Endothelial cell of umbilical vein (primary cell): Measurements from ENCODE around the gene PFKP. TPM values are rescaled to one million over a fixed set of nuclear protein-coding genes. Genes with fewer than 3 reads are reported as not detected.

Experiments used
- BruUV-seq: library from RNA; stranded (reverse); fragments of 400-500 nt; replicated peaks from 2 replicates; lab custom pipeline; 2021; lab: Mats Ljungman, UMichigan
- CTCF ChIA-PET: fragments of 300-600, 350-600 bp; sonication (Branson Sonifier 250); formaldehyde crosslinking; loops from one replicate; lab custom pipeline; 2021; ENCODE audit warnings: antibody characterized with exemption, inconsistent platforms; lab: Charles Lee
- POLR2A ChIA-PET: fragments of 300-600, 350-600 bp; sonication (Branson Sonifier 250); formaldehyde crosslinking; loops from one replicate; lab custom pipeline; 2021; ENCODE audit warnings: antibody characterized with exemption, inconsistent platforms; lab: Charles Lee
- DNase-seq: peaks from one replicate; pipeline ENCODE4 v3.0.0-alpha.2; 2011; ENCODE audit warnings: low read depth, low spot score
- FAIRE-seq: peaks from 2 replicates; lab custom pipeline; 2011; peaks lifted over from hg19 to GRCh38; lab: Jason Lieb, UNC
- H2AFZ ChIP-seq: 2 replicates; pipeline ENCODE4 v1.6.0; 2012; ENCODE audit warnings: low read depth, low read length, control low read depth, inconsistent platforms
- H3K27ac ChIP-seq: 2 replicates; pipeline ENCODE4 v1.5.1; 2011; ENCODE audit warnings: low read depth, mild to moderate bottlenecking, control low read depth, low read length, moderate library complexity; ENCODE audit not compliant: insufficient read depth
- H3K27me3 ChIP-seq, 2 experiments: 2 replicates each; pipeline versions ENCODE4 v1.6.0 to v1.6.1; 2011; ENCODE audit warnings: low read length in 2 of 2, mixed read lengths in 1 of 2; ENCODE audit not compliant: control insufficient read depth in 2 of 2, insufficient read depth in 2 of 2
- H3K36me3 ChIP-seq, 2 experiments: 2 replicates in 1 of 2; 3 replicates in 1 of 2; pipeline ENCODE4 v1.5.1; 2011; ENCODE audit warnings: low read length in 2 of 2, mild to moderate bottlenecking in 1 of 2, moderate library complexity in 1 of 2; ENCODE audit not compliant: control insufficient read depth in 2 of 2, insufficient read depth in 2 of 2; ENCODE audit errors: extremely low read depth in 1 of 2
- H3K4me1 ChIP-seq: 3 replicates; pipeline ENCODE4 v1.5.1; 2011; ENCODE audit warnings: mild to moderate bottlenecking, low read length; ENCODE audit not compliant: control insufficient read depth, insufficient read depth; ENCODE audit errors: extremely low read depth
- H3K4me2 ChIP-seq: 2 replicates; pipeline ENCODE4 v1.6.1; 2011; ENCODE audit warnings: low read length, control low read depth, mixed read lengths; ENCODE audit not compliant: insufficient read depth
- H3K4me3 ChIP-seq, 3 experiments: fragments of 200-600 bp in 1 of 3; sonication (generic), shearing (Covaris generic) in 1 of 3; replicated peaks in 1 of 3; 2 replicates each; pipeline ENCODE4 v1.5.1; 2011 to 2016; ENCODE audit warnings: control low read depth in 3 of 3, low read length in 3 of 3, mild to moderate bottlenecking in 2 of 3, inconsistent platforms in 1 of 3, low read depth in 1 of 3, moderate library complexity in 1 of 3; ENCODE audit not compliant: insufficient read depth in 1 of 3
- H3K79me2 ChIP-seq: 2 replicates; pipeline ENCODE4 v1.6.0; 2012; ENCODE audit warnings: low read length, inconsistent platforms; ENCODE audit not compliant: control insufficient read depth, insufficient read depth
- H3K9ac ChIP-seq: replicated peaks from 2 replicates; pipeline ENCODE3; 2011; ENCODE audit warnings: low read length, control low read depth; ENCODE audit not compliant: insufficient read depth; ENCODE audit errors: extremely low read depth
- H3K9me1 ChIP-seq: replicated peaks from 3 replicates; pipeline ENCODE4 v1.6.0; 2011; ENCODE audit warnings: mild to moderate bottlenecking, low read length; ENCODE audit not compliant: control insufficient read depth, insufficient read depth; ENCODE audit errors: extremely low read depth
- H3K9me3 ChIP-seq: replicated peaks from 2 replicates; pipeline ENCODE4 v1.5.1; 2012; ENCODE audit warnings: low read length, inconsistent platforms; ENCODE audit not compliant: control insufficient read depth, insufficient read depth
- H4K20me1 ChIP-seq: replicated peaks from 2 replicates; pipeline ENCODE3; 2011; ENCODE audit warnings: mild to moderate bottlenecking, low read length; ENCODE audit not compliant: control insufficient read depth, insufficient read depth; ENCODE audit errors: extremely low read depth
- EZH2 ChIP-seq: IDR thresholded peaks from 2 replicates; pipeline ENCODE4 v1.6.1; 2012; ENCODE audit warnings: borderline replicate concordance, low read depth, mild to moderate bottlenecking, moderate library complexity, low read length, inconsistent platforms; ENCODE audit not compliant: severe bottlenecking
- FOS ChIP-seq: IDR thresholded peaks from 2 replicates; pipeline ENCODE4 v1.6.1; 2011; ENCODE audit warnings: mild to moderate bottlenecking, low read length, moderate library complexity, borderline replicate concordance; ENCODE audit not compliant: insufficient read depth
- GATA2 ChIP-seq: IDR thresholded peaks from 2 replicates; pipeline ENCODE4 v1.7.0; 2011; ENCODE audit warnings: low read depth, mild to moderate bottlenecking, moderate library complexity, mixed read lengths, low read length; ENCODE audit not compliant: insufficient read length, insufficient read depth
- JUN ChIP-seq: IDR thresholded peaks from 2 replicates; pipeline ENCODE4 v1.6.1; 2011; ENCODE audit warnings: borderline replicate concordance, low read depth; ENCODE audit not compliant: insufficient read length, insufficient read depth
- MAX ChIP-seq: IDR thresholded peaks from 2 replicates; pipeline ENCODE4 v1.6.1; 2011; ENCODE audit not compliant: insufficient read depth, insufficient read length
- MYC ChIP-seq: IDR thresholded peaks from one replicate; pipeline ENCODE4 v1.6.1; 2011; ENCODE audit warnings: mild to moderate bottlenecking, low read depth, low read length
- POLR2A ChIP-seq: IDR thresholded peaks from 2 replicates; pipeline ENCODE4 v1.6.1; 2012; ENCODE audit warnings: low read depth, mild to moderate bottlenecking, control low read depth, low read length
- POLR2AphosphoS5 ChIP-seq: IDR thresholded peaks from 2 replicates; pipeline ENCODE4 v1.6.1; 2012; ENCODE audit warnings: low read depth, mild to moderate bottlenecking, control low read depth, low read length, moderate library complexity; ENCODE audit not compliant: insufficient read depth
- dilution Hi-C: fragments of 300-500 bp; cut with MboI; formaldehyde crosslinking; loops from one replicate; pipeline ENCODE4 v1.15.0; 2019; ENCODE audit warnings: low sequenced_read_pairs; ENCODE audit not compliant: extremely low pct_ligation_motif_present
- intact Hi-C: fragments of 100-400 bp; cut with micrococcal nuclease; formaldehyde crosslinking; loops from one replicate; pipeline ENCODE4 v1.10.0; 2022
- polyA plus RNA-seq, 4 experiments: library from polyadenylated mRNA; depleted of rRNA in 3 of 4; stranded (reverse) in 3 of 4; unstranded in 1 of 4; fragments of >200 nt; gene quantifications; 2 replicates each; pipeline versions ENCODE4 v1.2.1 to v1.2.3, GENCODE V29; 2011 to 2012; ENCODE audit warnings: missing spikeins in 1 of 4
- total RNA-seq: library from RNA; stranded (reverse); gene quantifications from 2 replicates; pipeline ENCODE4 v1.2.3, GENCODE V29; 2021
- TF ChIP-seq, protein P1 (sequence below), 2 donors: IDR thresholded peaks; 1 replicate in 1 of 2; 2 replicates in 1 of 2; pipeline ENCODE4 v1.5.1; 2011; ENCODE audit warnings: low read length in 2 of 2, mild to moderate bottlenecking in 2 of 2, moderate library complexity in 2 of 2, control low read depth in 1 of 2, inconsistent platforms in 1 of 2, low read depth in 1 of 2; ENCODE audit not compliant: insufficient read depth in 1 of 2; ENCODE audit errors: extremely low read depth in 1 of 2

The PFKP gene
- total and polyA plus RNA-seq, 2 donors (not counting 3 experiments of a cell fraction or from before 2014, with no cell fraction given) = 185 to 359 TPM

DNA sequence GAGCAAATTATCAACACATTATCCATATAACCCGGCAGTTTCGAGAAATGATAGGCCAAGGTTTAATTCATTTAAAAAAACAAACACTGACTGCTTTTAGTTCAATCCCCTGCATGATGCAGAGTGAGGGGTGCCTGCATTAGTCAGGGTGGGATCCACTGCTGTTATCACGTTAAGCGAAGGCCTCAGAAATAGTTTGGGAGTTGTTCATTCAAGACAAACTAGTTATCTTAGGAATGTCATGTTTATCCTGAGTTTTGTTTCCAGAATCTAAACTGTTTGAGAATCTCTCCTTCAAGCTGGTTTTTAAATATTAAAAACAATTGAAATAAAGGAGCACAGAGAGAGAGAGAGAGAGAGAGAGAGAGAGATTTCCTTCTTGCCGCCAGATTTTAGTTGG lies 36.6 kb upstream of the PFKP start:
- no TSS peak for BruUV-seq
- Histone ChIP-seq H3K4me3 (no peak overlapping the region), H3K27ac (no peak overlapping the region), H3K4me1 (no peaks in the 10 kb centered on the region), H2AFZ (no peak overlapping the region), H3K9ac (no peak overlapping the region), H3K9me3 (no peaks in the 10 kb centered on the region), H3K79me2 (no peaks in the 10 kb centered on the region), H3K9me1 (no peaks in the 10 kb centered on the region), H3K27me3 (peaks cover 2 to 5% of the 10 kb centered on the region in 2 experiments), H3K4me2 (no peak overlapping the region), H4K20me1 (no peaks in the 10 kb centered on the region), H3K36me3 (no peaks in the 10 kb centered on the region)
- FAIRE-seq (no peak), DNase-seq (no peak)
- ChIA-PET CTCF (interaction anchor here (1.2 kb wide), 1 partner anchor 188 kb away, joined by 3 read pairs; no protein-coding TSS in a partner anchor), POLR2A (no interaction called here)
- intact Hi-C loops = no loop called here
- dilution Hi-C loops = loop anchor here (25.0 kb wide), 1 partner anchor 193 kb away; no protein-coding TSS in a partner anchor
- no peak for TF ChIP-seq JUN
- TF ChIP-seq, protein P1, sequence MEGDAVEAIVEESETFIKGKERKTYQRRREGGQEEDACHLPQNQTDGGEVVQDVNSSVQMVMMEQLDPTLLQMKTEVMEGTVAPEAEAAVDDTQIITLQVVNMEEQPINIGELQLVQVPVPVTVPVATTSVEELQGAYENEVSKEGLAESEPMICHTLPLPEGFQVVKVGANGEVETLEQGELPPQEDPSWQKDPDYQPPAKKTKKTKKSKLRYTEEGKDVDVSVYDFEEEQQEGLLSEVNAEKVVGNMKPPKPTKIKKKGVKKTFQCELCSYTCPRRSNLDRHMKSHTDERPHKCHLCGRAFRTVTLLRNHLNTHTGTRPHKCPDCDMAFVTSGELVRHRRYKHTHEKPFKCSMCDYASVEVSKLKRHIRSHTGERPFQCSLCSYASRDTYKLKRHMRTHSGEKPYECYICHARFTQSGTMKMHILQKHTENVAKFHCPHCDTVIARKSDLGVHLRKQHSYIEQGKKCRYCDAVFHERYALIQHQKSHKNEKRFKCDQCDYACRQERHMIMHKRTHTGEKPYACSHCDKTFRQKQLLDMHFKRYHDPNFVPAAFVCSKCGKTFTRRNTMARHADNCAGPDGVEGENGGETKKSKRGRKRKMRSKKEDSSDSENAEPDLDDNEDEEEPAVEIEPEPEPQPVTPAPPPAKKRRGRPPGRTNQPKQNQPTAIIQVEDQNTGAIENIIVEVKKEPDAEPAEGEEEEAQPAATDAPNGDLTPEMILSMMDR (IDR thresholded peaks at IDR 0.05; ENCODE audit: extremely low read depth in 1 of 2, insufficient read depth in 1 of 2, low read depth in 1 of 2, low read length in 2 of 2) = no peak
- TF ChIP-seq POLR2A = no peak
- no peak for TF ChIP-seq EZH2
- no peak for TF ChIP-seq GATA2
- no peak for TF ChIP-seq MAX
- TF ChIP-seq POLR2AphosphoS5 = no peak
- no peak for TF ChIP-seq MYC
- no peak for TF ChIP-seq FOS
